AG20443 (cell line): ENCODE data around the gene F11.
A peak's percentile ranks its signal among the peaks of the same experiment; 100 is the strongest.
"Not testable (repeated sequence)": the region's sequence is repeated elsewhere in the genome, so short reads cannot be mapped to it uniquely, and the experiment has no call there.

Experiments used
- DNase-seq: peaks from one replicate; pipeline ENCODE4 v3.0.0; 2012; ENCODE audit warnings: low spot score, mixed read lengths

F11 gene

DNA sequence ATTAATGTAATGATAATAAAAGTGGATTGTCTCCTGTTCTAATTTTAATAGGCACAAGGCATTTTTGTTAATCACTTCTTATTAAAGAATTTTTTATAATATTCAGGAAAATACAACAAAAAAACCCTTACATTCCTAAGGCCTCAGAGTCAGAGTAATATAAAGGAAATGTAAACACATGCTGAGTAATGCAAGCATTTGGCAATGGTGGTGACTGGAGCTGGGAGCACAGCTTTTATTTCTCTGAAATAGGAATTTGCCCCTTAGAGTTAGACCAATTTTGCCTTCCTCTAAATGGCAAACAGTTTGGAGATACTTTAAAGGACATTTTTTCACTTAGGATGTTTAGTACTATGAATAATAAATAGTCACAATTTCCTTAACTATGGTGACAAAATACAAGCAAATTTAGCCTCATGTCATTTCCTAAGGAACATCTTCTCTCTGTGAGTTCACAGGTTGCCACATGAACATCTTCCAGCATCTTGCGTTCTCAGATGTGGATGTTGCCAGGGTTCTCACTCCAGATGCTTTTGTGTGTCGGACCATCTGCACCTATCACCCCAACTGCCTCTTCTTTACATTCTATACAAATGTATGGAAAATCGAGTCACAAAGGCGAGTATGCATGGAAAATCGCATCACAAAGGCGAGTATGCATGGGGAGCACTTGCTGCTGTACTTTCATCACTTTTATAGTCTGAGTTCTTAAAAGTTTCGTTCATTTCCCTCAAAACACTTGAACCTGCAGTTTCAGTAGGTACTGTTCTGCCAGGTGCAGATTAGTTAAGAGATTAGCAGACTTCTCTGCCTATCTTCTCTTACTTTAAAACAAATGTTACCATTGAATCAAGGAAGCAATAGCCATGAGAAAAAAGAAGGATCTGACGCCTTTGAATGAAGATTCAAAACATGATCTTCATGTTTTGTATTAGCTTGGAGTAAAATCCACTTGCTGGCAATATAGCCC lies 15.9 kb upstream of the F11 start:
- DNase-seq = no peak

DNA sequence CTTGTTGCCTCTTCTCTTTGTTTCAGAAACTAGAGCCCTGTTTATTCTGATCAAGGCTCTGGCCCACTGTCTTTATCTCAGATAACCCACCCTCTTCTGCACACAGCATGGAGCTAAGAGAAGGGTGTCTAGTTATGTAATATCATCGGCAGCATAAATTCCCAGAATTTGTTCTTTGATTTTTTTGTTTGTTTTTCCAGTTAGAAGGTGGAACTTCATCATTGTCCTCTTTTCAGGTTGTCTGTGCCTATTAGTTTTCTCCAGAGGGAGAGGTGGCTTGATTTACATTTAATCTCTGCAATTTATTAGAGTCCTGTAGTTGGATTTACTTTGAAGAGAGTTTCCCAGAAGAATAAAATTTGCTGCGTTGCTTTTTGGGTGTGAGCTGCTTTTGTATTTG lies 15.2 kb upstream of the F11 start:
- DNase-seq = no peak

DNA sequence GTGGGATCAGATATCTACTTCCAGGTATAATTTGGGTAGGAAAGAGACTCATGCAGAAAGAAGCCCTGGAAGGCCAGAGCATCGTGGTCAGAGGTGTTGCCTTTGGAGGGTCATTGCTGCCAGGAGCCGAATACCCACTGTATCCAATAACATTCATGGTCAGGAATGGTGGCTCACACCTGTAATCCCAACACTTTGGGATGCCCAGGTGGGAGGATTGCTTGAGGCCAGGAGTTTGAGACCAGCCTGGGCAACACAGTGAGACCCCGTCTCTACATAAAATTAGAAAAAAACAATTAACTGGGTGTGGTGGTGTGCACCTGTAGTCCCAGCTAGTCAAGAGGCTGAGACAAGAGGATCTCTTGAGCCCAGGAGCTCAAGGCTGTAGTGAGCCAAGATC lies 10.9 kb upstream of the F11 start:
- no peak for DNase-seq

DNA sequence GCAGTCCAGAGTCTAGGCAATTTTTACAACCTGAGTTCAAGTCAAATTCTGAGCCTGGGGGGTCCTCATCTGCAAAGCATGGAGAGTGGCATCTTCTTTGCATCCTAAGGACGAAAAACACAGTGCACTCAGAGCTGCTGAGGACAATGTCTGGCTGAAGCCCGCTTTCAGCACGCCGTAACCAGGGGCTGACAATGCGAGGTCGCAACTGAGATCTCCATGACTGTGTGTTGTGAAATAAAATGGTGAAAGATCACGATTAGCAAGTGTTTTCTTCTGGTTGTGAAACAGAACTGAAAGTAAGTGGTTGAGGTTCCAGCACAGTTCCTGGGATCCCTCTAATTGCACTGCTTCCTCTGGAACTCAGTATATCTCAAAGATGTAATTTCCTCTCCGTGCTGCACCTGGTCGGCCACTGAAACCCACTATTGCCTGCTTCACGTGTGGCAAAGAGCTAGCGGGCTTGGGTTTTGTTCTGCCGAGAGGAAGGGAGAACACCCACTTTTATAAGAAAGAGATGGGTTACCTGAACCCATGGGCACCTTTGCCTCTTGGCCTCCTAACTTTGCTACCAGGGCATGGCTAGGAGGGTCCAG lies 7.7 kb upstream of the F11 start:
- DNase-seq = no peak

DNA sequence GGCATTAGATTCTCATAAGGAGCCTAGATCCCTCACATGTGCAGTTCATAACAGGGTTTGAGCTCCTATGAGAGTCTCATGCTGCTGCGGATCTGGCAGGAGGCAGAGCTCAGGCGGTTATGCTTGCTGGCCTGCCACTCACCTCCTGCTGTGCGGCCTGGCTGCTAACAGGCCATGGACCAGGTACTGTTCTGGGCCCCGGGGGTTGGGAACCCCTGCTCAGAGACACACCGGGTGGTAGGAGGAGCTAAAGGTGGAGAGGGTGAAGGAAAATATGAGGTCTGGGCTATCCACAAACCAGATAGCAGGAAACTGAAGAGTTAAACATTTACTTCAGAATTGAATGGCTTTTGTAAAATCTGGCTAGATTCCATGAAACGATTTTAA lies 5.9 kb upstream of the F11 start:
- no peak for DNase-seq

DNA sequence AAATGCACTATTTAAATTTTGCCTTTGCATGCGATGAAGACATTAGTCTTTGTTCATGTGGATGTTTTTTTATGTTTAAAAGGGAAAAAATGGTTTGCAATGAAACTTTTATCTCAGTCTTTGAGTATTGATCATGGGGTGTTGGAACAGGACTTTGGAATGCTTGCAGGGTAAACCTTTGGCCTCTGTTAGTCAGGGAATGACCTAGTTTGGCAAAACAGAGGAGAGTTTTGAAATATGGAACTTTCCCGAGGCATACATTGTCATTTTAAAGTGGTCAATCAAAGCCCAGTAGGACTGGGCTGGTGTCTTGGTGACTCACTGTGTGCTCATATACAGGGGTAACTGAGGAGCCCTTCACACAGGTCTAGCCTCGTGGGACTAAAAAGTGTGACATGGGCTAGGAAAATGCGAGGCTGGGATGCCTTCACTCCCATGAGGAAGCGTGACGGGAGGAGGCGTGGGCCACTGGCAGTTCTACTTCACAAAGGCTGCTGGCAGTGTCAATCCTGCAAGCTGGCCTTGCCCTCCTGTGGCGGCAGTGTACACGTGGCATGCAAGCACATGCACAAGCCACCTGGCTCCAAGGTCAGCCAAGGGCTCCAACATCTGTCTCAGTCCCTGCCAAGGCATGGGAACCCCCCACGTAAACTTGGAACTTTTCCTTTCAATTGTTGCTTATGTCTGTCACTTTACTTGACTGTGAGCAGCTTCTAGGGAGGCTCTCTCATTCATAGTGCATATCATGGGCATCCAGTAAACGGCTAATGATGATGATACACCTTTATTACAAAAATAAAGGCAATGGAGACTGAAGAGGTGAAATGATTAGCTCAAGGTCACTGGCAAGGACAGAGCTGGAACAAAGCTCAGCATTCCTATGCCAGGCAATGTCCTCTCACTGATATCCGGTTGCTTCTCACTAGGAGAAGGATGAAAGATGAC lies 5.2 kb upstream of the F11 start:
- DNase-seq = no peak

DNA sequence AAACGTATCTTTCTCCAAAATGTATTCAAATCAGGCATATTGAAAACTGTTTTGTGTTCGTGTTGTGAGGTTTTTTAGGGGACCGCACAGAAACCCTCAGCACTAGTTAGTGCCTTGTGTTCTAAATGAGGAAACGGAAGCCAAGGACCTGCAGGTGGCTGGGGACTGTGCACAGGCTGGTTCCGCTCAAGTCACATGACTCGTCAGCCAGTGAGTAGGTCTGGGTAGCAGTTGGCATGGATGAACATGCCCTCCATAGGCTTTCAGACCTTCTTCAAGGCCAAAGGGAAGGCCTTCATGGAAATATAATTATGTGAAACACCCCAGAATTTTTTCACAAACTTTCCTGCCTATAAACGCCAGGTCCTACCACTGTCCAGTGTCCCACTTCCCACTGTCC lies 1.3 kb upstream of the F11 start:
- no peak for DNase-seq

DNA sequence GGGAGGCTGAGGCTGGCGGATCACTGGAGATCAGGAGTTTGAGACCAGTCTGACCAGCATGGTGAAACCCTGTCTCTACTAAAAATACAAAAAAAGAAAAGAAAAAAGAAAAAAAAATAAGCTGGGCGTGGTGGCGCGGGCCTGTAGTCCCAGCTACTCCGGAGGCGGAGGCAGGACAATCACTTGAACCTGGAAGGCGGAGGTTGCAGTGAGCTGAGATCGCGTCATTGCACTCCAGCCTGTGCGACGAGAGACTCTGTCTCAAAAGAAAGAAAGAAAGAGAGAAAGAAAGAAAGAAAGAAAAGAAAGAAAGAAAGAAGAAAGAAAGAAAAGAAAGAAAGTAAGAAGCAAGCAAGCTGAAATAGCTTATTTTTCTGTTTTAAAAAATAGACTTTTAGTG lies 739 bp upstream of the F11 start:
- not testable (repeated sequence) for DNase-seq

DNA sequence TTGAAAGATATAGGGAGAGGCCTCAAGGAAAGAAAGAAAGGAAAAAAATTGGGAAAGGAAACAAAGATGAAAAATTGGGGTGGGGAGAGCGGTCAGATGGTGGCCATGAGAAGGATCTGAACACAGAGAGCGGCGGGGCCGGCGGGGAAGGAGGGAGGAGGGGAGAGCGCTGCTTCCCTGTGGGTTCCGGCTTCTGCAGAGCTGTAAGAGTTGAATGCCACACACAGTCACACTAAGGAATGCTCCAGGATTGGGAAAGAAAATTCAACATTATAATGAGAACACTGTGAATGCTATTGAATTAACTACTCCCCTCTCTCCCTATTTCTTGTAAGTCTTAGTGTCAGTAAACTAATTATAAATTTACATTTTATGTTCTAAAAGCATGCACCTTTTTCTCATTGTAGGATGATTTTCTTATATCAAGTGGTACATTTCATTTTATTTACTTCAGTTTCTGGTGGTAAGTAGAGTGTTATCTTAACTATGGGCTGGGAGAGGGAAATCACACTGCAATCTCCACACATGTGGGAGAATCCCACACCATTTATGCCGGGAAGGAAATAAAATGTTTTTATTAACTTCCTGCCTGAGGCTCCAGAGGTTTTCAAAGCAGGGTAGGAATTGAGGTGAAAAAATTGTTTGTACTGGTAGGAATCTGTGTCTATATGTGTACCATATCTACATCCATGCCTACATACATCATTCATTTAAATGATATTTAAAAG lies 904 bp downstream of the F11 start:
- peak; percentile 33 for DNase-seq

DNA sequence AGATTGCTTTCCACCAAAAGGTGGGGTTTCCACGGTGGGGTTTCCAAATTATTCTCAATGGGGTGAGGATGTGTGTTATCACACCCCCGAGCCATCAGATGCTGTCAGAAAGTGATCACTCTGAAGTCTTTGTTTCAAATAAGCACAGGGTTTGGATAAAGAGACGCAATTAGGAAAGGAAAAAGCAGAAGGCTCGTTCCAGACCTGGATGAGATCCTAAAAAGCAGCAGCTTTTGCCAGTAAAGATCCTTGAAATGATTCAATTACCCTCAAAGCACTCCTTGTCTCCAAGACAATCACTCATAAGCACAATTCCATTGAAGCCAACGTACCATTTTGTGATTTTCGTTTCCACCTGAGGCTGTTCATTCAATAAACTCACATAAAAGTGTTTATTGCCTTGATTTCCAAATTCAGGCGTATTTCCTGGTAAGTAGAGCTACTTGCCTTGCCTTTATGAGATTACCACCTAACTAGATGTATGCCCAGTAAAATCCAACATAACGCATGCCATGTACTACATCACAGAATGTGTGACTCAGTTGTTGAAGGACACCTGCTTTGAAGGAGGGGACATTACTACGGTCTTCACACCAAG lies 5.2 kb downstream of the F11 start:
- DNase-seq = no peak

DNA sequence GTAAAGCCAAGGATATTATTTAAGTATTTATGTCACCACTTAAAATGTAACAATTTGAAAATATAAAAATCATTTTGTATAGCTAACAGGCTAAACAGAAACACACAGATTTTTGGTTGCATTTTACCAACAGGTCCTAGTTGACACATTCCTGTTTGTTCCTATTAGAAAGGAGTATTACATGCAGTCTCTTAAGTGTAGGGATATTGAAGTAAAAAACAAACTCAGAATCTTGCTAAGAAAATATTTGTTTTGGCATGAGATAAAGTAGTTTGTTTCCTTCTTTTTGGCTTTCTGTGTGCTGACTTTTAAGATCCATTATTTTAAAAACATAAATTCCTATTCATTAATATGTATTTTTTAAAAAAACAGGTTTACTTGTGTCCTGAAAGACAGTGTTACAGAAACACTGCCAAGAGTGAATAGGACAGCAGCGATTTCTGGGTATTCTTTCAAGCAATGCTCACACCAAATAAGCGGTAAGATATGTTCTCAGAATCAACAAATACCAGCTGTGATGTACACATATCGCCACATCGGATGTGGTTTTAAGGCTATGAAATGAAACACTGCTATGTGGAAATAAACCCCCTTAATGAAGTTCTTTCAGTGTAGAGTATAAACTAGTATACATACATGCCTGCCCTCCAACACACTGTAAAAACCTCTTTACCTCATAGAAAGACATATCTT lies 6.9 kb downstream of the F11 start:
- DNase-seq = no peak

DNA sequence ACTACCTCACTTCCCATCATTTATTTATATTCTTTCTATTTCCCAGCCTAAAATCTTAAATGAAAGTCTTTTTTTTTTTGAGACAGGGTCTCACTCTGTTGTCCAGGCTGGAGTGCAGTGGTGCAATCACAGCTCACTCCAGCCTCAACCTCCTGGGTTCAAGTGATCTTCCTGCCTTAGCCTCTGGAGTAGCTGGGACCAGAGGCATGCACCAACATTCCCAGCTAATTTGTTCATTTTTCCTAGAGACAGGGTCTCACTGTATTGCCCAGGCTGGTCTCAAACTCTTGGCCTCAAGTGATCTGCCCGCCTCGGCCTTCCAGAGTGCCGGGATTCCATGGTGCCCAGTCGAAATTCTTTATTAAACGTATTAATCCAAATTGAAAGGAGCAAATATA lies 7.4 kb downstream of the F11 start:
- DNase-seq = not testable (repeated sequence)

DNA sequence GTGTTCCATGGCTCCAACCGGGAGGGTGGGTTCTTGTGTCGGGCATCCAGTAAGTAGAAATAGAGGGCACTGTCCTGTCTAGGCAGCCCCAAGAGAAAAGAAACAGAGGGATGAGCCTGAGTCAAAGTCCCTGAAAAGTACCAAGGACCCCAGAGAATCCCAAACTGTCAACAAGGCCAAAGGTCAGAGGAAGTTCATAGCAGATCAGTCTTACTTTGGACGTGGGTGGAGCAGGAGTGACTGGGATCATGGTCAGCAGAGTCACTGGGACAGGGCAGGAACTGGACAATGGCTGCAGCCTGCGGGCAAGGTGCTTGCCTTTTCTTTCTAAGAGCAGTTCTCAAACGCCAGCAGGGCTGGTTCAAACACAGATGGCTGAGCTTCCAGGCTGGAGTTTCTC lies 17.3 kb downstream of the F11 start:
- no peak for DNase-seq

DNA sequence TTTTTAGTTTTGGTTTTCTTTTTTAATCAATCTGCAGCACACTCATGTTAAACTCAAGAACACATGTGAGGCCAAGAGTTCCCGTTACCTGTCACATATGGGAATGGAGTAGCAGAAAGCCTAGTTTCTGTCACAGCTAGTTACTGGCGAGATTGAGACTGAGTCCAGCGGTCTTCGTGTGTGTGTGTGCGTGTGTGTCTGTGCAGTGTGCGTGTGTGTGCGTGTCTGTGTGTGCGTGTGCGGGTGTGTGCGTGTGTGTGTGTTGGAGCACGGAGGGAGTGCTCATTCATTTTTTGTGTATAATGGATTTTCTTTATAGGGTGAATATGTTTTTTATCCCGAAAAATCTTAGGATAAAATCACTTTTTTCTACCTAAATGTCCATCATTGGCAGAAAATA lies 19.2 kb downstream of the F11 start:
- DNase-seq = no peak

DNA sequence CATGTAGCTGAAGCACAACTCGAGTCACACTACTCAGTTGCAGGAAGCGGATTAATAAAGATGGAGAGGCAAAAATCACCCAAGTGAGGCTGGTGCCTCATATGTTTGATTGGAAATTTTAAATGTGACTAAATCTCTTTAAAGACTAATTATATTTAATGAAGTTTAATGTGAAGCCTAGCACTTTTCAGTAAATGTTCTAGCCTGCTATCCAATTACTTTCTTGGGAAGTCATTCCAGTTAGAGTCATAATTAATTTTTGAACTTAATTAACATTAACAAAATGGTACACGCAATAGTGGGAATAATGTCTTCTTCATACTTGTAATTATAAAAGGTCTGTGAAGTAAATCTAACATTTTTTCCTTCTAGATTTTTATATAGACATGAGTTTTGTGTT lies 20.6 kb downstream of the F11 start:
- no peak for DNase-seq

DNA sequence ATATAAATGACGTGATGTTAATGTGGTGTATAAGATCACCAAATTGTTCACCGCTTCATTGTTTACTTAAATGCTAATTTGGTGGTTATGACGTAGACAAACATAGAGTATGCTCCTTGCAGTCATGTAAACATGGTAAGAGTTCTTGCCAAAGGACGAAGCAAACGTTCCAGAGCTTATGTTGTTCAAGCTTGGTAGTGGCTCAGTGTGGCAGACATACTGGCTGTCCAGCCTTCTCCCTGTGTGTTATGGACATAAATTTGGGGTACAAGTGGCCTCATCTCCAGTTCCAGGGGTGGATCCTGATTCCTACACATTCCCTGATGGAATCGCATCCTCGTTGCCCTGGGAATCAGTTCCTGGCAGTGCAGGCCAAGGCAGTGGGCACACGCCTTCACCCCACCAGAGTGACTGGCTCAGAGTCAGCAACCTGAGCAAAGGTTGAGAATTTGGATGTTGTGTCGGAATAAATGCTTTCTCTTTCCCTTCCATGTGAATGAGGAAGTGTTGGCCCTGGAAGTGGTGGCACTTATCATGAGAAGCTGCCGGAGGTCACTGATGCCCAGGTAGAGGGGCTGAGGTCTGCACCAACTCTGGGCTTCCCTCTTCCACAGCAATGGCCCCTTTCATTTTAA lies 25.4 kb downstream of the F11 start:
- no peak for DNase-seq

DNA sequence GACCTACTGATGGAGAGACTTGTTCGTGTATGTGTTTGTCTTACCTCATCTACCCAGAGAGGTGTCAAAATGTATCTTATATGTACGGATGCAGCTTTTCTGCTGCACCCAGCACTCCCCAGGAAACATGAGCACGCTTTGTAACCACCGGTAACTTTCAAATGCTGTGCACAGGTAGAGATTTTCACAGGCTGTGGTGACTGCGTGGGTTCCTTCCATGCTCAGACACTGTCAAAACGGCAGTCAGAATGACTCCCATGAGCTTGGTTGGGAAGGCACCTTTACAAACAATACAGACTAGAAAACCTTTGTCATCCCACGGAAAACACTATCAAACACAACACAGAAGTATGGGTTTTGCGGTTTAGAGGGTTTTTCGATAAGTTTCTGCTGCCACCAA lies 28.2 kb downstream of the F11 start:
- no peak for DNase-seq

DNA sequence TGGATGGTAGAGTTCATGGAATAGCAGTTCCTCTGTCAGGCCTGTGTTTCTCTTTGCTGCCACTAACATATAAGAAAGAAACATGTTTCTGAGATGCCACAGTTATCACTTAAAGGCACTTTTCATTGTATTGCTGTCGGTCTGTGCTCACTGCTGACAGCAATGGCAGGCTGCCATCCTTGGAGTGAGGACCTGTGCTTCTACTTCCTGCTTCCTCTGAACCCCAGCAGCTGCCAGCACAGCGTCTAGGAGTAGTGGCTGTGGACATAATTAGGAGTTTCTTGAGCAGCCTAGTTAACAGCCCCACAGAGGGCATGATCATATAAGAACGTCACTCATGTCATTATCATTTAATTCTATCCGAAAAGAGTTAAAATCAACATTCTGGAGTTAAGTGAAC lies 30.5 kb downstream of the F11 start:
- no peak for DNase-seq

DNA sequence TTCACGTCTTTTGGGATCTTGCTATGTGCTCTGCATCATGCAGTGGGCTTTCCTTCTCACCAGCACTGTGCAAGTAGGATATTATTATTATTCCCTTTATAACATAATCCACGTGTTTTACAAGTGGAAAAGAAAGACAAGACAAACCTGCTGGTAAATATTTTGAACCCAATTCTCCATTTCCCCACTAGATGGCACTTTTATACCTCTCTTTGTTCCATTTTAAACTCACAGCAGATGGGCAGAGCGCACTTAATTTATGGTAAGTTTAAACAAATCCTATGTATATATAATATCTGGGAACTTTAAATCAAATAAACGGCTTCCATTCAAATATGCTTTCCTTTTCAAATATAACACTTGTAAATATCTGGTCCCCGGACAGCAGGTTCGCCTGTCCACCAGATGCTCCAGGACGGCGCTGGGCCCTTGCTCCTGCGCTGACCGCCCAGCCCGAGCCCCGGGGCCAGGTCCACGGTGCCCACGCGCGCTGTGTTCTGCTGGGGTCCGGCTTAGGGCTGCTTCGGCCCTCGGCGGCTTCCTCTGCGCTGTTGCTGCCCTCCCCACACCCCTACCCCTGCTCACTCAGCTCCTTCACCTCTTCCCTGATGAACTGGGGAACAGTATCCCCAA lies 31.1 kb downstream of the F11 start:
- DNase-seq = peak; percentile 61
